Lower leg skin (tissue), 4 donors: ENCODE data around the gene TP53BP2. TPM values are rescaled to one million over a fixed set of nuclear protein-coding genes. Genes with fewer than 3 reads are reported as not detected.

ENCODE experiments used
- DNase-seq, 2 donors: peaks; one replicate each; pipeline ENCODE4 v3.0.0-alpha.2; 2019; ENCODE audit warnings: low spot score in 2 of 2
- H3K4me3 ChIP-seq: fragments of 200-600 bp; sonication (generic); 2 replicates; pipeline ENCODE4 v1.5.1; 2017; ENCODE audit warnings: mild to moderate bottlenecking, low read depth; ENCODE audit not compliant: poor library complexity, severe bottlenecking
- POLR2A ChIP-seq, 2 donors: fragments of 450-650 bp; IDR thresholded peaks; one replicate each; pipeline ENCODE4 v1.6.1; 2016 to 2017; ENCODE audit warnings: antibody characterized with exemption in 2 of 2, mild to moderate bottlenecking in 1 of 2, moderate library complexity in 1 of 2
- WGBS, 2 donors: methylation state at CpG; one replicate each; pipeline ENCODE4 v1.1.5; 2018; 5-methylcytosine and 5-hydroxymethylcytosine counted together
- intact Hi-C: fragments of 100-400 bp; cut with DNase I; formaldehyde crosslinking; loops from one replicate; pipeline ENCODE4 v1.15.0; 2023; ENCODE audit warnings: low total_unique reads
- total RNA-seq, 4 donors: library from RNA; depleted of rRNA; stranded (reverse); fragments of >200 nt; gene quantifications; one replicate each; pipeline ENCODE4 v1.1.0, GENCODE V29; 2016
- TF ChIP-seq, protein P1 (sequence below), 3 donors: fragments of 450-650 bp; IDR thresholded peaks; one replicate each; pipeline ENCODE4 v1.5.1; 2016; ENCODE audit warnings: antibody characterized with exemption in 3 of 3, mild to moderate bottlenecking in 3 of 3, moderate library complexity in 2 of 3

TP53BP2 gene
- total RNA-seq, 4 donors from 2014 or later: 32.2 to 49.9 (median 36.6) TPM

DNA sequence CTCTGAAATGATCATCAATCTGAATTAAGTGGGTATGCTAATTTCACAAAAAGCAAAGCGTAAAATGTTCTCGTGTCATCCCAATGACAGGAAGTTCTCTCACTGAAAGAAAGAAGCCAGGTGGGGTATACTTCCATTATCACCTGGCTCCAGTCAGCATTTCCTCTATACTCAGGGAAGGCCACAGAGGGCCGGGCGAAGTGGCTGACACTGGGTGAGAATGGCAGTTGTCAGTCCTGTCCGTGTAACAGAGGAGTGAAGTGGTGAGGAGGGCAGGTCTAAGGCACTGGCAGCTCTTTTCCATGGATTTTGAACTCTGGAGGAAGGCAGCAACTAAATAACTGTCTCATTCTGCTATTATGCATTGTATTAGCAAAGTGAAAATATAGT lies 73.0 kb downstream of the TP53BP2 start:
- H3K4me3 ChIP-seq: no peak overlapping the region
- DNase-seq: no peak
- intact Hi-C loops: no loop called here
- 89 to 90% methylated on average over 5 of the region's 5 CpGs for WGBS, 2 donors
- no peak for TF ChIP-seq POLR2A (IDR thresholded peaks at IDR 0.05)
- TF ChIP-seq, protein P1, sequence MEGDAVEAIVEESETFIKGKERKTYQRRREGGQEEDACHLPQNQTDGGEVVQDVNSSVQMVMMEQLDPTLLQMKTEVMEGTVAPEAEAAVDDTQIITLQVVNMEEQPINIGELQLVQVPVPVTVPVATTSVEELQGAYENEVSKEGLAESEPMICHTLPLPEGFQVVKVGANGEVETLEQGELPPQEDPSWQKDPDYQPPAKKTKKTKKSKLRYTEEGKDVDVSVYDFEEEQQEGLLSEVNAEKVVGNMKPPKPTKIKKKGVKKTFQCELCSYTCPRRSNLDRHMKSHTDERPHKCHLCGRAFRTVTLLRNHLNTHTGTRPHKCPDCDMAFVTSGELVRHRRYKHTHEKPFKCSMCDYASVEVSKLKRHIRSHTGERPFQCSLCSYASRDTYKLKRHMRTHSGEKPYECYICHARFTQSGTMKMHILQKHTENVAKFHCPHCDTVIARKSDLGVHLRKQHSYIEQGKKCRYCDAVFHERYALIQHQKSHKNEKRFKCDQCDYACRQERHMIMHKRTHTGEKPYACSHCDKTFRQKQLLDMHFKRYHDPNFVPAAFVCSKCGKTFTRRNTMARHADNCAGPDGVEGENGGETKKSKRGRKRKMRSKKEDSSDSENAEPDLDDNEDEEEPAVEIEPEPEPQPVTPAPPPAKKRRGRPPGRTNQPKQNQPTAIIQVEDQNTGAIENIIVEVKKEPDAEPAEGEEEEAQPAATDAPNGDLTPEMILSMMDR (IDR thresholded peaks at IDR 0.05): no peak

DNA sequence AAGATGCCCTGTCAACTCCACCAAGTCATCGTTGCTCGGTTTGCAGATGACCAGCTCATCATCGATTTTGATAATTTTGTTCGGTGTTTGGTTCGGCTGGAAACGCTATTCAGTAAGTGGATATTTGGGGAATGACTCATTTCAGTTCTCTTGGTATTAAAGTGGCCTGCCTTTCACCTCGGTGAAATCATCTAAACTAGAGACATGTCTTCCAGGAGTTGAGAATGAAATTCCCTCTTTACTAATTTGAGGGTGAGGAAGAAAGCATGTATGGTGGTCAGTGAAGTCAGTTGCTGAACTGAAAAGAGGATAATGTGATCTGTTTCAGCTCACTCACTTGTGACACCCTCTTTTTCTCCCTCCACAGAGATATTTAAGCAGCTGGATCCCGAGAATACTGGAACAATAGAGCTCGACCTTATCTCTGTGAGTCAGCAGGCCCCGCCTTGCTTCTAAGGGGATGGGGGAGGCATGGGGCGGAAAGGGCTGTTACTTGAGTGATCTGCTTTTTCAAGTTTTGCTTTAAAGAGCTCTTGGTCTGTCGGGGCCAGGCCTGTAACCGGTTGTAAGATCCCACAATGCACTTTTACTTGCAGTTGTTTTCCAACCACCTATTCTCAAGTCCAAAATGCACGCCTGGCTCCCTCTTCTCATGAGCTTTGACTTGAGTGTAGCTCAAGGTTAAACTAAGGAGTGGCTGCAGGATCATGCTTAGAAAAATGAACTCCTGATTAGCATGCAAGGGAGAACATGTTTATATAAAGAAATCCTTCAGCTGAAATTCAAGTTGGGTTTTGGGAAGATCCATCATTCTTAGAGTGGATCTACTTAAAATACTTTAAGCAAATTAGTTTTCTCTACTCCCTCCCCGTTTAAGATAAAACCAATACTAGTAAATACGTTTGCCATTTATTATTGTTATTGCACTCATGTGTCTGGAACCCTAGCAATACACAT lies 73.7 kb downstream of the TP53BP2 start:
- intact Hi-C loops: no loop called here
- WGBS, 2 donors: 44% methylated on average over 16 of the region's 16 CpGs
- TF ChIP-seq, protein P1 (IDR thresholded peaks at IDR 0.05): no peak
- no peak for TF ChIP-seq POLR2A (IDR thresholded peaks at IDR 0.05)
- no peak overlapping the region for H3K4me3 ChIP-seq
- peak in 1 of 2 donors; percentile 14 for DNase-seq

DNA sequence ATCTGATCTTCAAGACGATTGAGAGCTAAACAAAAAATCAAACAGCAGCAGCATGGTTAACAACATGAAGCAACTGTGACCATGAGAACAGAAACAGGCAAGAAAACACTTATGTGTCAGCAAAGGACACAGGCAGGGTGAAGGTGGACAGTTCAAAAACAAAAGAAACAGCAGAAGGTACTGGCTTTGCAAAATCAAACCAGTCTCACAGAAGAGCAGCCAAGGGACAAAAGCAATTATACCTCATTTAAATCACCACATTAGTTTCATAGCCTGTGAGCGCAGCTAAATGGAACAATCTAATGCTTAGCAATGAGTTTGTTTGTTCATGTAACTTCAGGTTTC lies 74.3 kb downstream of the TP53BP2 start:
- WGBS, 2 donors: 71 to 80% methylated on average over 2 of the region's 2 CpGs
- TF ChIP-seq, protein P1 (IDR thresholded peaks at IDR 0.05): no peak
- no peak for TF ChIP-seq POLR2A (IDR thresholded peaks at IDR 0.05)
- DNase-seq: no peak
- intact Hi-C loops: no loop called here
- H3K4me3 ChIP-seq: no peak overlapping the region

DNA sequence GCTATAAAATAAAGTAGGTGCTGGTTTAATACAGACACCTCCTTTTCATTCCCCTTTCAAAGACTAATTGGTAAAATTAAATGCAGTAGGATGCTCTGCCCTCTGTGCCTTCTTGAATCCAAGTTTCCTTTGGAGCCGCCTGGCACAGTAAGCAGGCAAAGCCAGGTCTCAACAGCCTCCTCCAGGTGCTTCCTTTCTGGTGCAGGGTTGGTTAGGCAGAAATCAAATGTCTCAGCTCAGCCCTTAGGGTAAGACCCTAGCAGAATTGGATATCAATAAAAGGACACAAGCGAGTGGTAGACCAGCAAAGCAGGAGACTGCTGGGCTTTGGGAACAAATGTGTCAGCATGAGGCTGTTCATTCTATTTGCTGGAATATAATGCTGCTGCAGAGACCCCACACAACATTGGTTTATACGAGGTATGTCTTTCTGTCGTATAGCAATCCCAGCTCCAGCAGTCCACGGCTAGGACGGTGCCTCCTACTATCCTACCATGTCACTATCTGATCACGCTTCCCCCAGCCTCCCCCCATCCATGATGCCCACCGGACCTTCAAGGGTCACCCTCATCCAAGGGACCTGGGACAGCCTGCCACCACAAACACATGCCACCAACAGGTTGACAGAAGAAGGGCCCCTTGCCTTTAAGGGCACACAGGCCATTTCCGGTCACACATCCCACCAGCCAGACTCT lies 75.0 kb downstream of the TP53BP2 start:
- intact Hi-C loops: no loop called here
- H3K4me3 ChIP-seq: no peak overlapping the region
- TF ChIP-seq POLR2A (IDR thresholded peaks at IDR 0.05): no peak
- WGBS, 2 donors: 90 to 94% methylated on average over 9 of the region's 9 CpGs
- no peak for DNase-seq

DNA sequence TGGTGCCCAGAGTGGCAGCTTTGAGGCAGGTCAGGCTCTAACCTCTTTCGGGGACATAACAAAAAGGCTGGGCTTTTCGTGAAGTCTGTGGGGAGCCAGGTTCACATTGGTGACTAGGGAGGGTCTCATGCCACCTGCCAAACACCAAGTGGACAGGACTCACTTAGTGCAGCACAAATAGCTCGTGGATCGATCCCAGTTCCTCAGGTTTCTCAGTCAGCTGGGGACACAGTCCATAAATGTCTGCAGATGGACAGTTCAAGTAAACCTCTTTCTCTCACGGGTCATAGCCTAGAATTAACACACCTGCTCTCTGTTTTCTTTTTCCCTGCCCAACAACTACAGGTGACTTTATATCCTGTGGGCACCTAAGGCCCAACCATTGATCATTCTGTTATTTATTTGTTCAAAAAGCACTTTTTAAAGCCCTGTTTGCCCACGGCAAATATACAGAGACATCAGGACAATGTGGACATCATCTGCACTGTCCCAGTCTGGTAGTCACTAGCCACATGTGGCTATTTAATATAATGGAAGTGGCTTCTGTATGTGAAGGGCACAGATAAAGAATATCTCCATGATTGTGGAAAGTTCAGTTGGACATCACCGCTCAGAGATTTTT lies 79.9 kb downstream of the TP53BP2 start:
- H3K4me3 ChIP-seq: no peak overlapping the region
- WGBS, 2 donors: 87 to 92% methylated on average over 7 of the region's 7 CpGs
- intact Hi-C loops: no loop called here
- peak in 1 of 2 donors; percentile 57 for DNase-seq
- no peak for TF ChIP-seq POLR2A (IDR thresholded peaks at IDR 0.05)
- TF ChIP-seq, protein P1 (IDR thresholded peaks at IDR 0.05): no peak
